Muscle of leg (tissue), 11 donors: ENCODE measurements around the gene HIF3A. TPM values are rescaled to one million over a fixed set of nuclear protein-coding genes. Genes with fewer than 3 reads are reported as not detected.
A peak's percentile ranks its signal among the peaks of the same experiment; 100 is the strongest.

ENCODE experiments used
- DNase-seq: peaks from one replicate; pipeline ENCODE4 v3.0.0; 2013
- H3K27ac ChIP-seq: one replicate; pipeline ENCODE4 v1.5.1; 2013; ENCODE audit warnings: mild to moderate bottlenecking, low read length, control low read depth
- H3K27me3 ChIP-seq: one replicate; pipeline ENCODE4 v1.6.1; 2013; ENCODE audit warnings: low read length; ENCODE audit not compliant: control insufficient read depth, insufficient read depth
- H3K36me3 ChIP-seq: one replicate; pipeline ENCODE4 v1.6.1; 2013; ENCODE audit warnings: low read length; ENCODE audit not compliant: control insufficient read depth, insufficient read depth
- H3K4me1 ChIP-seq: one replicate; pipeline ENCODE4 v1.6.1; 2013; ENCODE audit warnings: low read length; ENCODE audit not compliant: control insufficient read depth, insufficient read depth
- H3K4me3 ChIP-seq: one replicate; pipeline ENCODE4 v1.5.1; 2013; ENCODE audit warnings: low read length, control low read depth
- H3K9me3 ChIP-seq: replicated peaks from 2 replicates; pipeline ENCODE4 v1.6.1; 2013; ENCODE audit warnings: low read depth, low read length; ENCODE audit not compliant: control insufficient read depth
- WGBS: methylation state at CpG from one replicate; pipeline ENCODE4 v1.1.5; 2013; ENCODE audit warnings: missing lambda C conversion rate; ENCODE audit not compliant: insufficient coverage; 5-methylcytosine and 5-hydroxymethylcytosine counted together
- polyA plus RNA-seq, 8 donors: library from polyadenylated mRNA; unstranded; fragments of 120-200 nt; gene quantifications; one replicate each; pipeline versions ENCODE4 v1.2.1 to v1.2.3, GENCODE V29; 2013; ENCODE audit warnings: inconsistent platforms in 1 of 8, low replicate concordance in 1 of 8; ENCODE audit not compliant: insufficient read length in 8 of 8, insufficient read depth in 1 of 8
- total RNA-seq: library from RNA; stranded (reverse); fragments of 120-200 nt; gene quantifications from one replicate; pipeline ENCODE4 v1.2.4, GENCODE V29; 2013

HIF3A gene
- total and polyA plus RNA-seq, 9 donors, result 93.6 to 312 (median 195) TPM

- Histone ChIP-seq H3K27me3 (no peaks in the 10 kb centered on the region), H3K36me3 (no peaks in the 10 kb centered on the region), H3K4me1 (peaks cover 20% of the 10 kb centered on the region), H3K9me3 (peaks cover 15% of the 10 kb centered on the region), H3K27ac (peak overlapping the region; percentile 84), H3K4me3 (no peak overlapping the region)
- WGBS, result no CpG with 5 or more reads among the region's 4 CpGs
- no peak for DNase-seq
Observed at GRCh38 chr19:46289724-46290619, 6.9 kb upstream of the HIF3A start.

DNA sequence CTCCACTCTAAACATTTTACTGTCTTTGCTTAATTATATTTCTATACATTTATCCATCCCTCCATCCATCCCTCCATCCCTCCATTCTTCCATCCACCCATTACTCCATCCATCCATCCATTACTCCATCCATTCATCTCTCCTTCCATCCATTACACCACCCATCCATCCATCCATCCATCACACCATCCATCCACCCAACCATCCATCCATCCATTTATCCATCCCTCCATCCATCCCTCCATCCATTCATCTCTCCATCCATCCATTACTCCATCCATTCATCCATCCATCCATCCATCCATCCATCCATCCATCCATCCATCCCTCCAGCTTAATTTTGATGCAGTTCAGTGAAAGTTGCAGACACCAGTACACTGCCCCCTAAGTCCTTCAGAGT lies 5.0 kb upstream of the HIF3A start:
- H3K4me3 ChIP-seq, result no peak overlapping the region
- no peaks in the 10 kb centered on the region for H3K27me3 ChIP-seq
- DNase-seq, result no peak
- peaks cover 15% of the 10 kb centered on the region for H3K9me3 ChIP-seq
- H3K27ac ChIP-seq, result no peak overlapping the region
- peaks cover 29% of the 10 kb centered on the region for H3K4me1 ChIP-seq
- no peaks in the 10 kb centered on the region for H3K36me3 ChIP-seq

GRCh38 chr19:46294494-46294893 lies 2.3 kb upstream of the HIF3A start:
- Histone ChIP-seq H3K4me1 (peaks cover 40% of the 10 kb centered on the region), H3K9me3 (peaks cover 15% of the 10 kb centered on the region), H3K27ac (peak overlapping the region; percentile 6), H3K27me3 (no peaks in the 10 kb centered on the region), H3K36me3 (no peaks in the 10 kb centered on the region), H3K4me3 (no peak overlapping the region)
- peak; percentile 26 for DNase-seq
- 83% methylated on average over 1 of the region's 6 CpGs for WGBS

- WGBS, result 73% methylated on average over 4 of the region's 5 CpGs
- peaks cover 44% of the 10 kb centered on the region for H3K4me1 ChIP-seq
- peaks cover 6% of the 10 kb centered on the region for H3K9me3 ChIP-seq
- H3K27ac ChIP-seq, result peak overlapping the region; percentile 87
- no peak overlapping the region for H3K4me3 ChIP-seq
- H3K27me3 ChIP-seq, result no peaks in the 10 kb centered on the region
- no peak for DNase-seq
- peaks cover 3% of the 10 kb centered on the region for H3K36me3 ChIP-seq
Observed at GRCh38 chr19:46295401-46296201, 1.2 kb upstream of the HIF3A start.

GRCh38 chr19:46296202-46296480 lies 701 bp upstream of the HIF3A start:
- Histone ChIP-seq H3K4me1 (peaks cover 50% of the 10 kb centered on the region), H3K9me3 (peaks cover 1% of the 10 kb centered on the region), H3K4me3 (no peak overlapping the region), H3K27me3 (no peaks in the 10 kb centered on the region), H3K27ac (peak overlapping the region; percentile 87), H3K36me3 (peaks cover 3% of the 10 kb centered on the region)
- DNase-seq, result no peak
- 83% methylated on average over 1 of the region's 3 CpGs for WGBS

DNA sequence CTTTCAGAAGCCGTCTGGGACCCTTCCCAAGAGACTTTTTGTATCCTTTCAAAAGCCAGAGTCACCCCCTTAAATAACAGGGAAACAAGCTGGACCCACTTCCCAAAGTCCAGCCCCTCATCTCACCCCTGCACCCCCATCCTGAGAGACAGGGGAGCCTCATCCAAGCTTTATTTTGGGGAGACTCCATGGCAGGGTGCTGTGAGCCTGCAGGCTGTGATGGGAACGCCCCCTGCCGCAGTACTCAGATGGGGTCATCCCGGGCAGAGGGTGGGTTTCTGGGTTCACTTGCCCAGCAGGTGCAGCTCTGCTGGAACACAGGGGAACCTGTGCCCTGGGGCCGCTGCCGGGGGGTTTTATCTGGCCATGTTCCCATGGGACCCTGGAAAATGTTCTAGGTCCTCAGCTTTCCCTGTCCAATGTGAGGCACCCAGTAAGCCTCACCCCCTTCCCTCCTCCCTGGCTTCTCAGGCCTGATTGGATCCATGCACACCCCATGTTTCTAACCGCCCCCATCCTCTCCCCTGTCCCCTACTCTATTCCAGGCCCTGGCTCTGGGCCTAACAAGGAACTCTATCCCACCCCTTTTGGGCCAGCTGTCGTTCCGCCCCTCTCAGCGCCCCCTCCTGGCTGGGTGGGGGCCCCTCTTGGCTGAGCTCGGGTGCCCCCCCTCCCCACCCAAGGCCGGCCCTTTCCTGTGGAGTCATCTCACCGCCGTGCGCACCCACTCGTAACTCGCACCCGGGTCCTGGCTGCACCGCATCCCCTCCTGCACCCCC lies 1.0 kb downstream of the HIF3A start:
- Histone ChIP-seq H3K27me3 (no peaks in the 10 kb centered on the region), H3K9me3 (no peaks in the 10 kb centered on the region), H3K4me3 (peak overlapping the region; percentile 58), H3K4me1 (peaks cover 61% of the 10 kb centered on the region), H3K36me3 (peaks cover 10% of the 10 kb centered on the region), H3K27ac (peak overlapping the region; percentile 98)
- DNase-seq, result peak; percentile 97
- 10% methylated on average over 17 of the region's 19 CpGs for WGBS

DNA sequence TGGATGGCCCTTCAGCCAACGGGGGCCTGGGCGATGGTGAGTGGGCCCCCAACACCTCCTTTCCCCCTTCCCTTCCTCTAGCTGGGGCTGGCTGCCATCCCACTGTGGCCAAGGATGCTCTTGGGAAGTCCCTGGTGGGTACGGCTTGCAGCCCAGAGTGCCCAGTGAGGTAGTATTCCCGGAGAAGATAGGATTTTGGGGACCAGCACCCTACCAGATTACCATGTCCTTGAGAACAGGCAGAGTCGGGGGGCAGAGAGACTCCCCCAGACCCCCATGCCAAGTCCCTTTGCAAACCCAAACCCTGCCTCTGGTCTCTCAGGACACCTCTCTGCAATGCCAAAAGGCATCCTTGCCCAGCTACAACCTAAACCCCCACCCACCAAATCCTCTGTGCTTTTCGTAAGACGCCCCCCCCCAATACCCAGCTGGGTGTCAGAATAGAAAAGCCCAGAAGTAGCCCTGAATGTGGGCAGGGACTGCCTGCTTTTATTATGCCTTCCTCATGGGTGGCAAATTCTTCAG lies 1.7 kb downstream of the HIF3A start:
- Histone ChIP-seq H3K36me3 (peaks cover 16% of the 10 kb centered on the region), H3K27me3 (no peaks in the 10 kb centered on the region), H3K9me3 (no peaks in the 10 kb centered on the region), H3K27ac (peak overlapping the region; percentile 98), H3K4me3 (peak overlapping the region; percentile 58), H3K4me1 (peaks cover 67% of the 10 kb centered on the region)
- DNase-seq, result no peak
- 21% methylated on average over 3 of the region's 7 CpGs for WGBS

GRCh38 chr19:46299004-46299509 lies 2.2 kb downstream of the HIF3A start:
- peaks cover 71% of the 10 kb centered on the region for H3K4me1 ChIP-seq
- 0% methylated on average over 3 of the region's 11 CpGs for WGBS
- peak overlapping the region; percentile 58 for H3K4me3 ChIP-seq
- peaks cover 21% of the 10 kb centered on the region for H3K36me3 ChIP-seq
- peak; percentile 96 for DNase-seq
- peak overlapping the region; percentile 98 for H3K27ac ChIP-seq
- H3K27me3 ChIP-seq, result no peaks in the 10 kb centered on the region
- H3K9me3 ChIP-seq, result no peaks in the 10 kb centered on the region

DNA sequence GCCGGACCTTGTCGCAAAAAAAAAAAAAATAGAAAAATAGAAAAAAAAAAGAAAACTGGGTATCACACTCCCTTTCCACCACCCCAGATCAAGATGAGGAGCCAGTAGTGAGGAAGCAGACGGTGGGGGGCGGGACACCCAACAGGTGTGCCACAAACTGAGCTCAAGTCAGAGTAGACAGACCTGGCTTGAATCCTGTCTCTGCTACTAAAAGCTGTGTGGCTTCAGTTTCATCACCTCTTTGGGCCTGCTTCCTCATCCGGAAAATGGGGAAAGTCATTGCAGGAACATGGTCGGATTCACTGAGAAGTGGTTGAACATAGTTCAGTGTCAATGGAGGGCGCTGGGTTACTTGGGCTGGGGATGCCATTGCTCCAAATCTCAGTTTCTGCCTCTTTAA lies 2.9 kb downstream of the HIF3A start:
- Histone ChIP-seq H3K4me3 (peak overlapping the region; percentile 58), H3K9me3 (no peaks in the 10 kb centered on the region), H3K36me3 (peaks cover 28% of the 10 kb centered on the region), H3K4me1 (peaks cover 75% of the 10 kb centered on the region), H3K27ac (peak overlapping the region; percentile 97), H3K27me3 (no peaks in the 10 kb centered on the region)
- peak; percentile 49 for DNase-seq
- WGBS, result 30% methylated on average over 4 of the region's 7 CpGs
